C4-2B (cell line): ENCODE results near the gene CDKN2AIPNL.

Source experiments
- H3K27ac ChIP-seq: fragments of 450-650 bp; 2 replicates; pipeline ENCODE4 v1.5.1; 2017
- ZFX ChIP-seq: fragments of 450-650 bp; IDR thresholded peaks from 2 replicates; pipeline ENCODE4 v1.6.1; 2017
- TF ChIP-seq, protein P1 (sequence below): fragments of 450-650 bp; conservative IDR thresholded peaks from 2 replicates; pipeline ENCODE4 v1.5.1; 2017; ENCODE audit warnings: mild to moderate bottlenecking

Gene CDKN2AIPNL, protein sequence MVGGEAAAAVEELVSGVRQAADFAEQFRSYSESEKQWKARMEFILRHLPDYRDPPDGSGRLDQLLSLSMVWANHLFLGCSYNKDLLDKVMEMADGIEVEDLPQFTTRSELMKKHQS

DNA sequence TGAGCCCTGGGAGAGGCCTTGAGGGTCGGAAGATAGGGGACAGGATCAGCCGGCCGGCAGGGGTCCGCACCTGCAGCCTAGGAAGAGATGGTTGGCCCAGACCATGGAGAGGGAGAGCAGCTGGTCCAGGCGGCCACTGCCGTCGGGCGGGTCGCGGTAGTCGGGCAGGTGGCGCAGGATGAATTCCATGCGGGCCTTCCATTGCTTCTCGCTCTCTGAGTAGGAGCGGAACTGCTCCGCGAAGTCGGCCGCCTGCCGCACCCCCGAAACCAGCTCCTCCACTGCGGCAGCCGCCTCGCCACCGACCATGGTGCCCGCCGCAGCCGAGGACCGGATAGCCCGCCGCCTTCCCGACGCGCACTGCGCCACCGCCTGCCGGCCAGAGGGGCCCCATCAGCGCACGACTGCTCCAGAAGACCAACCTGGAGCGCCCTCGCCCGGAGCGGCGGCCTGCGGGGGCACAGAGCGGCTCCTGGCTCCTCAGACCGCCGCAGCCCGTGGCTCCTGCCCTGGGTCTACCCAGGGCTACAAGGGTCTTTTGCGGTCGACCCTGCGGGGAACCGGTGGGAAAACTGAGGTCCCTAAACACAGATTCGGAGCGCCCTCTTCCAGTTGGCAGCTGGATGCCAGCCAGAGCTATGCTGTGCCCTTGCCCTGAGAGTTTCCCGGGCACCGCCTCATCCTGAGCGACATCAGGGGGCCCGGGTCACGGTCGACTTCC lies at the start of gene CDKN2AIPNL:
CDKN2AIPNL (minus strand) TSS at position 336 of the 721 bp plus-strand sequence; CDS start at position 309, 27 bp downstream.
- TF ChIP-seq, protein P1, sequence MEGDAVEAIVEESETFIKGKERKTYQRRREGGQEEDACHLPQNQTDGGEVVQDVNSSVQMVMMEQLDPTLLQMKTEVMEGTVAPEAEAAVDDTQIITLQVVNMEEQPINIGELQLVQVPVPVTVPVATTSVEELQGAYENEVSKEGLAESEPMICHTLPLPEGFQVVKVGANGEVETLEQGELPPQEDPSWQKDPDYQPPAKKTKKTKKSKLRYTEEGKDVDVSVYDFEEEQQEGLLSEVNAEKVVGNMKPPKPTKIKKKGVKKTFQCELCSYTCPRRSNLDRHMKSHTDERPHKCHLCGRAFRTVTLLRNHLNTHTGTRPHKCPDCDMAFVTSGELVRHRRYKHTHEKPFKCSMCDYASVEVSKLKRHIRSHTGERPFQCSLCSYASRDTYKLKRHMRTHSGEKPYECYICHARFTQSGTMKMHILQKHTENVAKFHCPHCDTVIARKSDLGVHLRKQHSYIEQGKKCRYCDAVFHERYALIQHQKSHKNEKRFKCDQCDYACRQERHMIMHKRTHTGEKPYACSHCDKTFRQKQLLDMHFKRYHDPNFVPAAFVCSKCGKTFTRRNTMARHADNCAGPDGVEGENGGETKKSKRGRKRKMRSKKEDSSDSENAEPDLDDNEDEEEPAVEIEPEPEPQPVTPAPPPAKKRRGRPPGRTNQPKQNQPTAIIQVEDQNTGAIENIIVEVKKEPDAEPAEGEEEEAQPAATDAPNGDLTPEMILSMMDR = peak; percentile 96
- peak; percentile 77 for TF ChIP-seq ZFX
- peak within 1 kb of the TSS; percentile 83 for H3K27ac ChIP-seq

DNA sequence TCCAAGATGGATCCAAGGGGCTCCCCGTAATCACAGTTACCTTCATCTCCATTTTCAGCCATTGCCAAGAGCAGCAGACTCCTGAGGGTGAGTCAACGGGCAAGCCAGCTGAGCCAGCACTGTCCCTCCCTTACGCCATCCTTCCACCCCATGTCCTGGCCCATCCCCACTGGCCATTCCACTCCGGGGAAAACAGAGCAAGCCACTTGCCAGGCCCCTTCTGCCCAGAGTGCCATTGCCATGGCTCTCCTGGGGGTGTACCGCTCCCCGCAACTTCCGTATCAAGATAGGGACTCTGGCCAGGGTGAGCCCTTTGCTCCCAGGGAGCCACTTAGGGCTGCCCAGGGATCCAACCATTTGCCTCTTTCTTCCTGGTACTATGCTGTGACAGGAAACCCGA lies 48.9 kb upstream of the CDKN2AIPNL start:
- no peak for TF ChIP-seq ZFX
- TF ChIP-seq, protein P1 = no peak
- no peak overlapping the region for H3K27ac ChIP-seq

DNA sequence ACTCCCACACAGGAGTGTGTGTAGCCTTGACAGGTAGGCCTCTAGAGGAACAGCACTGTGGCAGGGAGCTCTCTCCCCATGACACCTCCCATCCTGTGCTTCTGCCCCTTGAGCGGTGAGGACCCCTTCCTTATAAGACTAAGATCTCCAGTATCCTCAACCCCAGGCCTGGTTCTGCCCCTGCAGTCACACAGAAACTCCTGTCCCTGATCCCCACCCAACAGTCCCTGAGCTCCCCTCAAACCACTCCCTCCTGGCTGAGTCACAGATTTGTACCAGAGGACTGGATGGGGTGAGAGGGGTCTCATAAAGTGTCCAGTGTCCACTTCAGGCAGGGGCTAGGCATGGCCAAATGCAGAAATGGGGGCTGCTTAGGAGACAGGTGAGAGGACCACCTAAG lies 47.8 kb upstream of the CDKN2AIPNL start:
- no peak overlapping the region for H3K27ac ChIP-seq
- TF ChIP-seq ZFX = no peak
- TF ChIP-seq, protein P1 = no peak

DNA sequence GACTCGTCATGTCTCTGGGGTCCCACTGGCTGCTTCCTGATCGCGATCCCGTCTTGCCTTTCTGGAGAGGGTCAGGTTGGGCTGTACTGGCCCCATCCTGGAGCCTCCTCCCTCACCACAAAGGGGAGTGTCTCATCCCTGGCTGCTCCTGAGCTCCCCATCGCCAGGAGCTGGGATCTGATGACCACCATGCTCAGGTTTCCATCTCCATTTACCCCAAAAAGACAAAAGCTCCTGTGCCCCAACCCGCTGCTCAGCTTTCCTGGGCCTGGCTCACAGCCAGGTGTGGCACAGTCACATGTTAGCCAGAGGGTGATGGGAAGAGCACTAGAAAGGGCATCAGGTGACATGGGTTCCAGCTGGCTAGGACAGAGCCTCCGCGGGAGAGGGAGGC lies 47.3 kb upstream of the CDKN2AIPNL start:
- no peak overlapping the region for H3K27ac ChIP-seq
- TF ChIP-seq, protein P1 = no peak
- TF ChIP-seq ZFX = no peak

DNA sequence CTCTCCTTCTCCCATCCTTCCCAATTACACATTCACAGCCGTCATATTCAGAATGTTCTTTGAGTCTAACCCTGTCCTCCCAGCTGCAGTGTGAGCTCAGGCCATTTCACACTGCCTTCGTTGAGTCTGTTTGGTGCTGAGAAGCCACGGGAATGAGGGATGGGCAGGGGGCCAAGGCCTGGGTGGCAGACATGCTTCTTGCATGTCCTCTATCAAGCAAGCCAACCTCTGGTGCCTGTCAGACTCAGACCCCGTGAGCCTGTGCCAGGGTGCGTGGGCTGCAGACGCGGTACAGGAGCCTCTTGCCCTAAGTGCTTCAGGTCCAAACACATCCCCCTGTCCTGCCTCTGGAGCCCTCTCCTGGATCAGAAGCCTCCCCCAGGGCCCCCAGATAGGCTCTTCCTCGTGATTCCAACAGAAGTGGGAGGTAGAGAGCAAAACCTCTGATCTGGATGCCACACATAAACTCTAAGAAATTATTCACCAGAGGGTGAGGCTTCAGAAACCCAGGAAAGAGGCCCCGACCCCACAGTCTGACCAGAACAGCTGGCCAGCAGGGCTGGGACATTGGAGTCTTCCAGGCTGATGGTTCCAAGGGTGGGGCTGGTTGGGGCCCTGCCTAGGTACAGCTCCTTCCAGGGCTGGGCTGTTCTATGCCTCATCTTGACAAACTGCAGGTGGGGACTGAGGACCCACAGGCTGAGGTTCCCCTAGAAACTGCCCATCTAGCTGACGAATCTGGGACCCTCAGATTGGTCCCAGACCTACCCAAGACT lies 46.7 kb upstream of the CDKN2AIPNL start:
- no peak for TF ChIP-seq ZFX
- TF ChIP-seq, protein P1 = no peak
- no peak overlapping the region for H3K27ac ChIP-seq

DNA sequence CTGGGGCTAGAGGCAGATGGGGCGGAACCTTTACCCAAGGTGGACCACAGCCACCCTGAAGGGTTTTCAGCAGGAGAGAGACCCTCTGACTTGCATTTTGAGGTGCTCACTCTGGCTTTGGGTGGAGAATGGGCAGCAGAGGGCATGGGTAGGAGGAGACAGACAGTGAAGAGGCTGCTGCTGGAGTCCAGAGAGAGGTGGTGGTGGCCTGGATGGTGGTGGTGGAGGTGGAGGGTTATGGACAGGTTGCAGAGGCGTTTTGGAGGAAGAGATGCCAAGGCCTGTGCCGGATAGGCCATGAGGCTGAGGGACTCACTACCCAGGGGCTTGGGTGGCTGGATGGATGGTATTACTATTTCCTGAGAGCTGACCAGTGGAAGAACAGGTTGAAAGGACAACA lies 46.1 kb upstream of the CDKN2AIPNL start:
- no peak overlapping the region for H3K27ac ChIP-seq
- TF ChIP-seq ZFX = no peak
- TF ChIP-seq, protein P1 = no peak

DNA sequence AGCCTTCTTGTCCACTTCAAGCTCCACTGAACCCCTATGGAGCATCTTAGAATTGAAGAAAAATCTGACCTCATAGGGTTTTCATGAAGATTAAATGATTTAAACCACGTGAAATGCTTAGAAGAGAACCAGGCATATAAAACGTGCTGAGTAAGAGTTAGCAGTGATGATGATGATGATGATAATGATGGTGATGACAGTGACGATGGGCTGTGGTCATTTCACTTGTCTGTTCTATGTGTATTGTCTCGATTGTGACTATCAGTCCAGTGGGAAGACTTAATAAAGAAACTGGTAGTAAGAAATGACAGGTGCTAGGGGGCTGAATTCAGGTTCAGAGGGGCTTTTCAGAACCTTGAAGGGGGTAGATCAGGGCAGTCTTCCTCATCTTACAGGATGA lies 45.1 kb upstream of the CDKN2AIPNL start:
- no peak overlapping the region for H3K27ac ChIP-seq
- no peak for TF ChIP-seq ZFX
- TF ChIP-seq, protein P1 = no peak
